Muscle layer of duodenum (tissue), 2 donors: ENCODE measurements around the gene PTGER1.
A peak's percentile ranks its signal among the peaks of the same experiment; 100 is the strongest.

ENCODE experiments used
- H3K27ac ChIP-seq: one replicate; pipeline ENCODE4 v1.7.0; 2013; ENCODE audit warnings: mild to moderate bottlenecking, low read length
- H3K27me3 ChIP-seq: one replicate; pipeline ENCODE4 v1.7.0; 2013; ENCODE audit warnings: low read depth, mild to moderate bottlenecking, control low read depth, low read length
- H3K36me3 ChIP-seq, 2 donors: one replicate each; pipeline ENCODE4 v1.7.0; 2013; ENCODE audit warnings: low read length in 2 of 2, control low read depth in 1 of 2, mild to moderate bottlenecking in 1 of 2; ENCODE audit not compliant: insufficient read depth in 2 of 2, control insufficient read depth in 1 of 2
- H3K4me1 ChIP-seq, 2 donors: one replicate each; pipeline ENCODE4 v1.7.0; 2013; ENCODE audit warnings: low read length in 2 of 2, mild to moderate bottlenecking in 2 of 2, control low read depth in 1 of 2, moderate library complexity in 1 of 2; ENCODE audit not compliant: insufficient read depth in 2 of 2, control insufficient read depth in 1 of 2
- H3K4me3 ChIP-seq, 2 donors: one replicate each; pipeline ENCODE4 v1.7.0; 2013; ENCODE audit warnings: low read length in 2 of 2, low read depth in 1 of 2, mild to moderate bottlenecking in 1 of 2
- H3K9me3 ChIP-seq, 2 donors: one replicate each; pipeline ENCODE4 v1.7.0; 2013; ENCODE audit warnings: low read length in 2 of 2, control low read depth in 1 of 2, mild to moderate bottlenecking in 1 of 2; ENCODE audit not compliant: control insufficient read depth in 1 of 2
- donor health status: healthy.

Gene PTGER1

DNA sequence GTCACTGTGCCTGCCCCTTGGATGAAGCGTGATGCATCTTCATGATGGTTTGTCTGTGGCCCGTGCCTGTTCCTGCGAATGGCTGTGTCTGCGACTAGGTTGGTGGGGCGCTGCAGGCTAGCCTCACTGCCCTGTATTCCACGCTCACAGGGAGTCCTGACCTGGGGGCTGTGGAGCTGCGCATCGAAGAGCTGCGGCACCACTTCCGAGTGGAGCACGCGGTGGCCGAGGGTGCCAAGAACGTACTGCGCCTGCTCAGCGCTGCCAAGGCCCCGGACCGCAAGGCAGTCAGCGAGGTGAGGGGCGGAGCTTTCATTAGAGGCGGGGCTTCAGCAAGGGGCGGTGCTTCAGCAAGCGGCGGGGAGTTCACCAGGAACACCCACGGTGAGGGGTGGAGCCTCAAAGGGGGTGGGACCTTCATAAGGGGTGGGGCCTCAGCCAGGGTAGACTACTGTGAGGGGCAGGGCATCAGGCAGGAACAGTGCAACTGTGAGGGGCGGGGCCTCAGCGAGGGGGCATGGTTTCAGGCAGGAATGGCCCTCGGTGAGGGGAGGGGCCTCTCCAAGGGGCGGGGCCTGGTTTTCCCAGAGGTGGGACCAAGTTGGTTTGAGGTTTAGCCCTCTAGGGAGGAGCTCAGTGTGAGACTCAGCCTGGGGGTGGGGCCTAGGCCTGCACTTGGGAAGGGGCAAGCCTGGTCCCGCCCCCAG, 24.8 kb downstream of the PTGER1 start:
- Histone ChIP-seq H3K4me1 (no peaks in the 10 kb centered on the region), H3K9me3 (no peaks in the 10 kb centered on the region), H3K36me3 (peaks cover 19 to 69% of the 10 kb centered on the region in 2 donors), H3K27ac (no peak overlapping the region), H3K4me3 (no peak overlapping the region), H3K27me3 (no peaks in the 10 kb centered on the region)

GRCh38 chr19:14449321-14449720, 25.8 kb downstream of the PTGER1 start:
- Histone ChIP-seq H3K4me1 (no peaks in the 10 kb centered on the region), H3K4me3 (no peak overlapping the region), H3K27me3 (no peaks in the 10 kb centered on the region), H3K27ac (no peak overlapping the region), H3K36me3 (peaks cover 23 to 73% of the 10 kb centered on the region in 2 donors), H3K9me3 (no peaks in the 10 kb centered on the region)

- Histone ChIP-seq H3K36me3 (peaks cover 39 to 91% of the 10 kb centered on the region in 2 donors), H3K27ac (no peak overlapping the region), H3K4me3 (no peak overlapping the region), H3K9me3 (no peaks in the 10 kb centered on the region), H3K4me1 (no peaks in the 10 kb centered on the region), H3K27me3 (no peaks in the 10 kb centered on the region)
Measured at GRCh38 chr19:14446336-14447036, 28.7 kb downstream of the PTGER1 start.

DNA sequence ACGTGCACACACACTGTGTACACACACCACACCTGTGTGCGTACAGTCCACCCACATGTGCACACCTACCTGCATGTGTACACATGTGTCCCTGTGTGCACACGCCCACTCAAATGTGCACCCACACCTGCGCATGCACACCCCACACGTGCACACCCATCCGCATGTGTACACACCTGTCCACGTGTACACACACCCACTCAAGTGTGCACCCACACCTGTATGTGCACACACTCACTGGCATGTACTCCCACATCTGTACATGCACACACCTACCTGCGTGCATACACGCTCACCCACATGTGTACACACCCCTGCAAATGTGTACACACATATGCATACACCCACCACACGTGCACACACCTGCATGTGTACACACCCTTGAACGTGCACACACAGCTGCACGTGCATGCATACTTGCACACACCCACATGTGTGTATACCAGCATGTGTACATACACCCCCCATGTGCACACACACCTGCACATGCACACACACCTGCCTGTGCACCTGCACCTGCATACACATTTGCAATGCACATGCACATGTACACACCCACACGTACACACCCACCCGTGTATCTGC, 31.4 kb downstream of the PTGER1 start:
- no peak overlapping the region for H3K27ac ChIP-seq
- peaks cover 4 to 21% of the 10 kb centered on the region in 2 donors for H3K4me1 ChIP-seq
- H3K27me3 ChIP-seq, result no peaks in the 10 kb centered on the region
- no peak overlapping the region for H3K4me3 ChIP-seq
- H3K9me3 ChIP-seq, result no peaks in the 10 kb centered on the region
- H3K36me3 ChIP-seq, result peaks cover 36 to 69% of the 10 kb centered on the region in 2 donors

- Histone ChIP-seq H3K4me3 (no peak overlapping the region), H3K27ac (no peak overlapping the region), H3K27me3 (no peaks in the 10 kb centered on the region), H3K4me1 (peaks cover 4 to 25% of the 10 kb centered on the region in 2 donors), H3K36me3 (peaks cover 30 to 63% of the 10 kb centered on the region in 2 donors), H3K9me3 (no peaks in the 10 kb centered on the region)
Measured at GRCh38 chr19:14442891-14443631, 32.1 kb downstream of the PTGER1 start.

GRCh38 chr19:14441041-14441938, 33.9 kb downstream of the PTGER1 start:
- Histone ChIP-seq H3K4me3 (no peak overlapping the region), H3K27me3 (no peaks in the 10 kb centered on the region), H3K4me1 (peaks cover 4 to 25% of the 10 kb centered on the region in 2 donors), H3K9me3 (no peaks in the 10 kb centered on the region), H3K36me3 (peaks cover 24 to 48% of the 10 kb centered on the region in 2 donors), H3K27ac (no peak overlapping the region)

GRCh38 chr19:14440049-14440448, 35.1 kb downstream of the PTGER1 start:
- H3K4me1 ChIP-seq, result peaks cover 4 to 31% of the 10 kb centered on the region in 2 donors
- H3K36me3 ChIP-seq, result peaks cover 22 to 40% of the 10 kb centered on the region in 2 donors
- no peaks in the 10 kb centered on the region for H3K9me3 ChIP-seq
- H3K27ac ChIP-seq, result peak overlapping the region; percentile 6
- peak overlapping the region; percentile 9 to 42 for H3K4me3 ChIP-seq
- H3K27me3 ChIP-seq, result no peaks in the 10 kb centered on the region

GRCh38 chr19:14439014-14439413, 36.1 kb downstream of the PTGER1 start:
- Histone ChIP-seq H3K9me3 (no peaks in the 10 kb centered on the region), H3K4me3 (no peak overlapping the region), H3K36me3 (peaks cover 15 to 31% of the 10 kb centered on the region in 2 donors), H3K4me1 (peaks cover 4 to 41% of the 10 kb centered on the region in 2 donors), H3K27me3 (no peaks in the 10 kb centered on the region), H3K27ac (no peak overlapping the region)

- Histone ChIP-seq H3K9me3 (no peaks in the 10 kb centered on the region), H3K27ac (no peak overlapping the region), H3K4me3 (no peak overlapping the region), H3K36me3 (peaks cover 4 to 18% of the 10 kb centered on the region in 2 donors), H3K4me1 (peaks cover 4 to 47% of the 10 kb centered on the region in 2 donors), H3K27me3 (no peaks in the 10 kb centered on the region)
Measured at GRCh38 chr19:14437578-14438140, 37.5 kb downstream of the PTGER1 start.

DNA sequence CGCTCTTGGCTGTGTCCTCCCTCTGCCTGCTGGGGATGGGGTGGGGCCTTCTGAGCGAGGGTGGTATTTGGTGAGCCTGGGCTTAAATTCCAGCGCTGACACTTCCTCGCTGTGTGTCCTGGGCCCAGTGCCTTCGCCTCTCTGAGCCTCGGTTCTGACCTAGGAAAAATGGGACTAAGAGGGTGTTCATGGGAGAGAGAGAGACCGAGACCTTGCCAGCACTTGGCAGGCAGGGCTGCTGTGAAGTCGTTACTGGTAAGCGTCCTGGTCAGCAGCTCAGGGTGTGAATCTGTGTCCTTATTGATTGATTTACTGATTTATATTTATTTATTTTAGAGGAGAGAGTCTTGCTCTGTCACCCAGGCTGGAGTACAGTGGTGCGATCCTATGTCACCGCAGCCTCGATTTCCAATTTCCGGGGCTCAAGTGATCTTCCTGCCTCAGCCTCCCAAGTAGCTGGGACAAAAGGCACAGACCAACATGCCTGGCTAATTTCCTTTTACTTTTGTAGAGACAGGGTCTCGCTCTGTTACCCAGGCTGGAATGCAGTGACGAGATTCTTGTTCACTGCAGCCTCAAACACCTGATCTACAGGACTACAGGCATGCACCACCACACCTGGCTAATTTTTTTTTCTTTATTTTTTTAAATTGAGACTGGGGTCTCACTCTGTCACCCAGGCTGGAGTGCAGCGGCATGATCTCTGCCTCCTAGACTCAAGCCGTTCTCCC, 39.7 kb downstream of the PTGER1 start:
- peak overlapping the region; percentile 67 for H3K27ac ChIP-seq
- peak overlapping the region; percentile 69 to 84 for H3K4me3 ChIP-seq
- no peaks in the 10 kb centered on the region for H3K36me3 ChIP-seq
- H3K9me3 ChIP-seq, result no peaks in the 10 kb centered on the region
- no peaks in the 10 kb centered on the region for H3K27me3 ChIP-seq
- H3K4me1 ChIP-seq, result peaks cover 4 to 51% of the 10 kb centered on the region in 2 donors
